ENCODE results near the gene SGO2. TPM values are rescaled to one million over a fixed set of nuclear protein-coding genes. Genes with fewer than 3 reads are reported as not detected.

Gene SGO2
- total and polyA plus RNA-seq, 10 of the 15 experiments (the other 5 are each of a cell fraction or from before 2014, with no cell fraction given), result 15.8 to 55.2 (median 24.3) TPM

- SMC1A ChIA-PET (ENCODE audit: uncharacterized antibody, unreplicated experiment), result interaction anchor here (0.6 to 1.3 kb wide), 5 partner anchors 11 to 37 kb away, joined by 3 to 5 read pairs (median 3); partner anchors contain the start of gene KCTD18
- Histone ChIP-seq H3K4me1 (ENCODE audit: control insufficient read depth, insufficient read depth, low read length) (no peaks in the 10 kb centered on the region), H3K79me2 (ENCODE audit: control insufficient read depth, insufficient read depth, low read length) (no peaks in the 10 kb centered on the region), H3K27me3 (replicated peaks in 1 of 2; ENCODE audit: control insufficient read depth in 2 of 2, insufficient read depth in 2 of 2, low read length in 1 of 2) (no peaks in the 10 kb centered on the region), H3K9me3 (replicated peaks; ENCODE audit: control insufficient read depth, insufficient read depth, low read length) (no peaks in the 10 kb centered on the region), H3K27ac (ENCODE audit: control insufficient read depth, insufficient read depth) (no peak overlapping the region), H2AFZ (ENCODE audit: control insufficient read depth, low read depth, low read length) (no peak overlapping the region), H3K9ac (ENCODE audit: control insufficient read depth, insufficient read depth, low read length) (no peak overlapping the region), H3K36me3 (ENCODE audit: control insufficient read depth in 2 of 2, insufficient read depth in 2 of 2, low read length in 1 of 2) (peaks cover 0 to 2% of the 10 kb centered on the region in 2 experiments; a peak in 1 of 4 replicates), H3K4me2 (ENCODE audit: control insufficient read depth, insufficient read depth) (no peak overlapping the region), H4K20me1 (ENCODE audit: control insufficient read depth, insufficient read depth) (no peaks in the 10 kb centered on the region), H3K4me3 (no peak overlapping the region)
- intact Hi-C loops (cut with micrococcal nuclease; ENCODE audit: unreplicated experiment), result no loop called here
- FAIRE-seq (no peak), ATAC-seq (no peak), DNase-seq (ENCODE audit: low read depth, low spot score) (no peak)
- RAD21 ChIA-PET (ENCODE audit: unreplicated experiment), result no interaction called here
- POLR2A ChIA-PET, result interaction anchor here (1.1 kb wide), 1 partner anchor 11 kb away, joined by 3 read pairs; the partner anchor contains the start of gene KCTD18
- in situ Hi-C loops (cut with MboI), result no loop called here
- no TSS peak for BruUV-seq (replicated peaks)
- CTCF ChIA-PET, result interaction anchor here (1.6 to 2.8 kb wide), 2 partner anchors 14 to 514 kb away, joined by 3 to 32 read pairs; no protein-coding TSS in a partner anchor
- WGBS (ENCODE audit: insufficient coverage, insufficient replicate concordance, low lambda C conversion rate, missing lambda C conversion rate), result 89% methylated on average over 2 of the region's 2 CpGs
- TF ChIP-seq HSF1 (IDR thresholded peaks at IDR 0.05; ENCODE audit: low read depth, low read length) (no peak), E2F8 (IDR thresholded peaks at IDR 0.05; ENCODE audit: low read depth, partially characterized antibody) (no peak), BCL11A (IDR thresholded peaks at IDR 0.05; ENCODE audit: low read depth, low read length) (no peak), HDAC6 (IDR thresholded peaks at IDR 0.05; ENCODE audit: unreplicated experiment) (no peak), NFXL1 (IDR thresholded peaks at IDR 0.05; ENCODE audit: borderline replicate concordance) (no peak), SMC3 (IDR thresholded peaks at IDR 0.05; ENCODE audit: borderline replicate concordance, low read length) (no peak), ZNF384 (IDR thresholded peaks at IDR 0.05; ENCODE audit: borderline replicate concordance, low read depth, low read length) (no peak), RCOR1 (conservative IDR thresholded peaks at IDR 0.05; ENCODE audit: low read depth, low read length) (no peak), NR2C2 (IDR thresholded peaks at IDR 0.05; ENCODE audit: borderline replicate concordance, control insufficient read depth, insufficient read length, low read depth) (no peak), BCL3 (IDR thresholded peaks at IDR 0.05; ENCODE audit: borderline replicate concordance, insufficient read depth, low read depth, low read length, poor library complexity, severe bottlenecking) (no peak), ZSCAN29 (IDR thresholded peaks at IDR 0.05) (no peak), MYB (IDR thresholded peaks at IDR 0.05; ENCODE audit: borderline replicate concordance, low read depth, low read length) (no peak), NRF1 (conservative IDR thresholded peaks at IDR 0.05; ENCODE audit: low read depth, low read length) (no peak), POLR2A (IDR thresholded peaks at IDR 0.05; ENCODE audit: low read depth, low read length) (no peak), PAX5 (IDR thresholded peaks at IDR 0.05; ENCODE audit: borderline replicate concordance, low read depth, low read length) (no peak), TBL1XR1 (IDR thresholded peaks at IDR 0.05; ENCODE audit: low read depth, low read length) (no peak), ZNF622 (IDR thresholded peaks at IDR 0.05) (no peak), SMAD1 (IDR thresholded peaks at IDR 0.05; ENCODE audit: low read depth, partially characterized antibody) (no peak), ATF3 (IDR thresholded peaks at IDR 0.05; ENCODE audit: borderline replicate concordance, extremely low read depth, low read depth, low read length) (no peak)
These were observed 27.4 kb upstream of the SGO2 start for GRCh38 chr2:200498402-200499162.

All from GM12878 (cell line).